K562 (cell line): ENCODE data around the gene COL6A2.
"Not testable (repeated sequence)": the region's sequence is repeated elsewhere in the genome, so short reads cannot be mapped to it uniquely, and the experiment has no call there.

Experiments
- CTCF ChIP-seq, 3 experiments: IDR thresholded peaks in 2 of 3; conservative IDR thresholded peaks in 1 of 3; 2 replicates each; pipeline ENCODE4 v1.5.1; 2011 to 2012; ENCODE audit warnings: low read length in 3 of 3, mild to moderate bottlenecking in 3 of 3, control low read depth in 2 of 3, improper control_type of control experiment in 1 of 3, inconsistent platforms in 1 of 3, low read depth in 1 of 3, mixed read lengths in 1 of 3, moderate library complexity in 1 of 3; ENCODE audit not compliant: insufficient read depth in 2 of 3
- NCOR1 ChIP-seq: fragments of 450-650 bp; IDR thresholded peaks from 2 replicates; pipeline ENCODE4 v1.6.1; 2016; ENCODE audit warnings: mild to moderate bottlenecking, moderate library complexity

GRCh38 chr21:46107376-46107775 lies 9.5 kb downstream of the COL6A2 start:
- TF ChIP-seq CTCF (IDR thresholded peaks at IDR 0.05 in 2 of 3, conservative IDR thresholded peaks at IDR 0.05 in 1 of 3; ENCODE audit: insufficient read depth in 2 of 3, low read depth in 1 of 3, low read length in 3 of 3); NCOR1: not testable (repeated sequence)
